ENCODE data around the gene PFKL. TPM values are rescaled to one million over a fixed set of nuclear protein-coding genes. Genes with fewer than 3 reads are reported as not detected.

PFKL gene
- total RNA-seq, 1 donor from 2014 or later: 48.7 TPM

GRCh38 chr21:44328242-44328895, 28.5 kb downstream of the PFKL start:
- no peaks in the 10 kb centered on the region for H3K9me3 Mint-ChIP-seq
- no peaks in the 10 kb centered on the region for H3K36me3 ChIP-seq

DNA sequence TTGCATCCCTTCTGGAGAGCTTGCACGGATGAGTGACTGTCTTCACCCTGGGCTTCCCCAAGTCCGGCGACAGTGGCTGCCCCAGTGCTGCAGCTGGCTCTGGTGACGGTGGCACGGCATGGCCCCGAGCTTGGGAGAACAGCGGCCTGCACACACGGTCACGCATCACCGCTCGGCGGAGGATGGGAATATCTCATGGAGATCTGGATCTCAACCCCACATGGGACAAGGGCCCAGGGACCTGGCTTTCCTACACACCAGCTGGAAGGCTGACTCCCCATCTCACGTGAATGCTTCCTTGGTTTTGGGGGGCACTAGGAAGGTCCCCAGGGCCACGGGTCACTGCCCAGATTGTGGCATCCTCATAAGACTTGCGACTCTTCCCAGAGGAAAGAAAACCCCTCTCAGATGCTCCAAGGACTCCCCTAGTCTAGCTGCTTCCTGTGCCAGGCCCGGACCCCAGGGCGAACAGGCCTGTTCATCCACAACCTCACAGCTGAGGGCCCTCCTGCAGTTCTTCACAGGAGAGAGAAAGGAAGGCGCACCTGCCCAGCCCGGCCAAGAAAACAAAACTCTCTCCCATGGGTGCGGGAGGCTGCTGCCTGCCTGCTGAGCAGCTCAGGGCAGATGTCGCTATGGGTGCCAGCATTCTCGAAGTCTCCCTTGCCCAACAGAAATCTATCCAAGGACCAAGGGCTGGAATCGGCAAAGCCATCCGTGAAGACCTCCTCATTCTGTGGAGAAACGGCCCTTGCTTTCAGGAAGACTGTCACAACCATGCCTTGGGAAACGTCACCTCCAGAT, 29.4 kb downstream of the PFKL start:
- Mint-ChIP-seq H3K27me3 (ENCODE audit: insufficient read depth, low read depth) (peaks cover 3% of the 10 kb centered on the region), H3K9me3 (no peaks in the 10 kb centered on the region), H3K27ac (peak overlapping the region; percentile 42), H3K4me3 (no peak overlapping the region), H3K36me3 (peaks cover 3% of the 10 kb centered on the region), H3K4me1 (peaks cover 5% of the 10 kb centered on the region)
- H4K20me1 ChIP-seq (ENCODE audit: low read depth): no peaks in the 10 kb centered on the region
- H3K27ac ChIP-seq: no peak overlapping the region
- H3K36me3 ChIP-seq: no peaks in the 10 kb centered on the region
- no peaks in the 10 kb centered on the region for H3K79me2 ChIP-seq (ENCODE audit: low read depth)
- DNase-seq (ENCODE audit: low spot score): no peak
- H3K9ac ChIP-seq: no peak overlapping the region
- H3K4me1 ChIP-seq: no peaks in the 10 kb centered on the region
- H2AFZ ChIP-seq (replicated peaks): no peak overlapping the region
- no peak overlapping the region for H3K4me3 ChIP-seq
- no peaks in the 10 kb centered on the region for H3K27me3 ChIP-seq
- TF ChIP-seq, protein P1, sequence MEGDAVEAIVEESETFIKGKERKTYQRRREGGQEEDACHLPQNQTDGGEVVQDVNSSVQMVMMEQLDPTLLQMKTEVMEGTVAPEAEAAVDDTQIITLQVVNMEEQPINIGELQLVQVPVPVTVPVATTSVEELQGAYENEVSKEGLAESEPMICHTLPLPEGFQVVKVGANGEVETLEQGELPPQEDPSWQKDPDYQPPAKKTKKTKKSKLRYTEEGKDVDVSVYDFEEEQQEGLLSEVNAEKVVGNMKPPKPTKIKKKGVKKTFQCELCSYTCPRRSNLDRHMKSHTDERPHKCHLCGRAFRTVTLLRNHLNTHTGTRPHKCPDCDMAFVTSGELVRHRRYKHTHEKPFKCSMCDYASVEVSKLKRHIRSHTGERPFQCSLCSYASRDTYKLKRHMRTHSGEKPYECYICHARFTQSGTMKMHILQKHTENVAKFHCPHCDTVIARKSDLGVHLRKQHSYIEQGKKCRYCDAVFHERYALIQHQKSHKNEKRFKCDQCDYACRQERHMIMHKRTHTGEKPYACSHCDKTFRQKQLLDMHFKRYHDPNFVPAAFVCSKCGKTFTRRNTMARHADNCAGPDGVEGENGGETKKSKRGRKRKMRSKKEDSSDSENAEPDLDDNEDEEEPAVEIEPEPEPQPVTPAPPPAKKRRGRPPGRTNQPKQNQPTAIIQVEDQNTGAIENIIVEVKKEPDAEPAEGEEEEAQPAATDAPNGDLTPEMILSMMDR (IDR thresholded peaks at IDR 0.05): no peak
- TF ChIP-seq EZH2 (IDR thresholded peaks at IDR 0.05) (no peak), EZH2phosphoT487 (IDR thresholded peaks at IDR 0.05) (no peak)
- H3F3A ChIP-seq (ENCODE audit: low read depth): no peaks in the 10 kb centered on the region
- no peak overlapping the region for H3K4me2 ChIP-seq
- no peaks in the 10 kb centered on the region for H3K9me3 ChIP-seq (ENCODE audit: low read depth)

More at GRCh38 chr21:44328242-44328895, 28.5 kb downstream of the PFKL start:
- Histone ChIP-seq H3K9me3 (ENCODE audit: low read depth) (no peaks in the 10 kb centered on the region), H3K27ac (no peak overlapping the region), H3K27me3 (no peaks in the 10 kb centered on the region), H3K4me2 (no peak overlapping the region), H2AFZ (replicated peaks) (no peak overlapping the region), H3K4me1 (no peaks in the 10 kb centered on the region), H3K4me3 (no peak overlapping the region), H3F3A (ENCODE audit: low read depth) (no peaks in the 10 kb centered on the region), H4K20me1 (ENCODE audit: low read depth) (no peaks in the 10 kb centered on the region), H3K79me2 (ENCODE audit: low read depth) (no peaks in the 10 kb centered on the region), H3K9ac (no peak overlapping the region)
- Mint-ChIP-seq H3K27me3 (ENCODE audit: insufficient read depth, low read depth) (peaks cover 3% of the 10 kb centered on the region), H3K4me3 (no peak overlapping the region), H3K36me3 (peaks cover 3% of the 10 kb centered on the region), H3K27ac (peak overlapping the region; percentile 53), H3K4me1 (peaks cover 5% of the 10 kb centered on the region)
- no peak for DNase-seq (ENCODE audit: low spot score)
- TF ChIP-seq EZH2phosphoT487 (IDR thresholded peaks at IDR 0.05) (no peak), EZH2 (IDR thresholded peaks at IDR 0.05) (no peak)
- TF ChIP-seq, protein P1 (IDR thresholded peaks at IDR 0.05): no peak

DNA sequence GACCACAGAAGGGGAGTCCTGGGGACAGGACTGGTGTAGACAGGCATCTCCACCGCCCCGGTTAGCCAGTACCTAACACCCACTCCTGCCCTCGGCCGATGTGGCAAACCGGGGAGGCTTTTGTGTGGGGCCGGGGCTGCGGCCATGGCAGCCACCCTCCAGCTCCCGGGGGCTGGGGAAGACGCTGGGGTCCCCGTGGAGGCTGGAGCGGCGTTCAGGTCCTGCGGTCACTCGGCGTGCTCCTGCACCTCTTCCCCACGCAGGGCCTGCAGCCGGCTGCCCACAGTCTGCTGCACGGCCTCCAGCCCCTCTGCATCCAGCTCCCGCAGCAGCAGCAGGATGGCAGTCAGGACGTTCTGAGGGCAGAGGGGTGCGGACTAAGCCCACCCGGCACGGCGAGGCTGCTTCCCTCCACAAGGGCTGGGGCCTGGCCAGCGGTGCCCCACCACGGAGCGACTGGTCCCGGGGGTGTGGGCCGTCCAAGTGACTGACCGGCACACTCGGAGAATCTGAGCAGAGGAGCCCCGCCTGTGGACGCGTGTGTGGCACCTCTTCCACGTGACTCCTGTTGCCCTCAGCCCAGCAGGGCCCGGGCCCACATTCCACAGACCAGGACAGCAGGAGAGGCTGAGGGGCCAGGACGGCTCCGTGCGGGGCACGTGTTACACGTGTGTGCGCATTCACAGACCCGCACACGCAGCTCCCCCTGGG, 30.3 kb downstream of the PFKL start:
- Mint-ChIP-seq H3K4me3 (no peak overlapping the region), H3K4me1 (peaks cover 5% of the 10 kb centered on the region), H3K27me3 (ENCODE audit: insufficient read depth, low read depth) (peaks cover 3% of the 10 kb centered on the region), H3K9me3 (no peaks in the 10 kb centered on the region), H3K36me3 (peaks cover 3% of the 10 kb centered on the region), H3K27ac (no peak overlapping the region)
- H3F3A ChIP-seq (ENCODE audit: low read depth): no peaks in the 10 kb centered on the region
- H4K20me1 ChIP-seq (ENCODE audit: low read depth): no peaks in the 10 kb centered on the region
- H3K4me1 ChIP-seq: no peaks in the 10 kb centered on the region
- DNase-seq (ENCODE audit: low spot score): no peak
- TF ChIP-seq, protein P1 (IDR thresholded peaks at IDR 0.05): no peak
- TF ChIP-seq EZH2phosphoT487 (IDR thresholded peaks at IDR 0.05) (no peak), EZH2 (IDR thresholded peaks at IDR 0.05) (no peak)
- H3K4me2 ChIP-seq: no peak overlapping the region
- no peak overlapping the region for H2AFZ ChIP-seq (replicated peaks)
- no peak overlapping the region for H3K9ac ChIP-seq
- H3K27me3 ChIP-seq: no peaks in the 10 kb centered on the region
- H3K4me3 ChIP-seq: no peak overlapping the region
- peak overlapping the region; percentile 13 for H3K27ac ChIP-seq
- no peaks in the 10 kb centered on the region for H3K36me3 ChIP-seq
- H3K79me2 ChIP-seq (ENCODE audit: low read depth): no peaks in the 10 kb centered on the region
- no peaks in the 10 kb centered on the region for H3K9me3 ChIP-seq (ENCODE audit: low read depth)

Measured in neural progenitor cell (in vitro differentiated cells).